Panc1 (cell line): ENCODE data around the gene TGFB1I1. TPM values are rescaled to one million over a fixed set of nuclear protein-coding genes. Genes with fewer than 3 reads are reported as not detected.

Experiments
- ATAC-seq: fragments of 200-7000 bp; cut with Tn5 transposase; 2 replicates; pipeline ENCODE4 v1.9.1; 2020; ENCODE audit warnings: mild to moderate bottlenecking, moderate library complexity
- BruUV-seq: library from RNA; stranded (reverse); fragments of 400-500 nt; replicated peaks from 2 replicates; lab custom pipeline; 2021; lab: Mats Ljungman, UMichigan
- CTCF ChIA-PET: fragments of 300-600 bp; sonication (Branson Sonifier 250); formaldehyde crosslinking; loops from one replicate; lab custom pipeline; 2022; ENCODE audit warnings: antibody characterized with exemption; lab: Charles Lee
- POLR2A ChIA-PET: fragments of 300-600 bp; sonication (Branson Sonifier 250); formaldehyde crosslinking; loops from one replicate; lab custom pipeline; 2022; ENCODE audit warnings: antibody characterized with exemption; lab: Charles Lee
- DNase-seq: peaks from one replicate; pipeline ENCODE4 v3.0.0-alpha.2; 2010; ENCODE audit warnings: low read depth, low spot score
- H3K27ac ChIP-seq: 2 replicates; pipeline ENCODE4 v1.5.1; 2011; ENCODE audit warnings: mild to moderate bottlenecking, low read length, inconsistent platforms
- H3K27me3 ChIP-seq: fragments of 200-500 bp; sonication (Bioruptor generic); 2 replicates; pipeline ENCODE4 v1.6.0; 2014; ENCODE audit warnings: low read length, inconsistent platforms; ENCODE audit not compliant: control insufficient read depth, insufficient read depth
- H3K36me3 ChIP-seq: fragments of 200-500 bp; sonication (Bioruptor generic); 2 replicates; pipeline ENCODE4 v1.5.1; 2014; ENCODE audit warnings: inconsistent platforms, mild to moderate bottlenecking, low read length, moderate library complexity; ENCODE audit not compliant: control insufficient read depth, insufficient read depth
- H3K4me1 ChIP-seq: 2 replicates; pipeline ENCODE4 v1.5.1; 2011; ENCODE audit warnings: inconsistent platforms, mild to moderate bottlenecking, low read length, moderate library complexity; ENCODE audit not compliant: control insufficient read depth, insufficient read depth
- H3K4me3 ChIP-seq, 2 experiments: 2 replicates each; pipeline ENCODE4 v1.5.1; 2011 to 2012; ENCODE audit warnings: low read depth in 2 of 2, low read length in 2 of 2, mild to moderate bottlenecking in 2 of 2, inconsistent platforms in 1 of 2, moderate library complexity in 1 of 2
- H3K9me3 ChIP-seq: fragments of 200-500 bp; sonication (Bioruptor generic); 2 replicates; pipeline ENCODE4 v1.5.1; 2014; ENCODE audit warnings: low read depth, mild to moderate bottlenecking, inconsistent platforms, low read length, moderate library complexity; ENCODE audit not compliant: control insufficient read depth, insufficient read depth
- CTCF ChIP-seq: fragments of 450-650 bp; IDR thresholded peaks from 2 replicates; pipeline ENCODE4 v1.5.1; 2017; ENCODE audit warnings: mild to moderate bottlenecking
- POLR2AphosphoS5 ChIP-seq: IDR thresholded peaks from 2 replicates; pipeline ENCODE4 v1.6.1; 2012; ENCODE audit warnings: mild to moderate bottlenecking, low read depth, low read length, moderate library complexity
- REST ChIP-seq, 2 experiments: IDR thresholded peaks; 2 replicates each; pipeline ENCODE4 v1.6.1; 2011 to 2012; ENCODE audit warnings: low read depth in 2 of 2, control low read depth in 1 of 2, low read length in 1 of 2, mild to moderate bottlenecking in 1 of 2, moderate library complexity in 1 of 2; ENCODE audit not compliant: insufficient read depth in 1 of 2
- SIN3A ChIP-seq: IDR thresholded peaks from 2 replicates; pipeline ENCODE4 v1.6.1; 2012; ENCODE audit warnings: low read depth, mild to moderate bottlenecking, low read length, moderate library complexity, borderline replicate concordance; ENCODE audit not compliant: insufficient read depth
- TCF7L2 ChIP-seq: IDR thresholded peaks from 2 replicates; pipeline ENCODE4 v1.6.1; 2011; ENCODE audit warnings: mild to moderate bottlenecking, low read depth, low read length, inconsistent platforms
- in situ Hi-C: cut with HindIII; loops from 2 replicates; pipeline ENCODE4 v1.10.0; 2016; ENCODE audit warnings: low sequenced_read_pairs, low pct_unique_long_range_greater_than_20kb
- intact Hi-C: fragments of 100-400 bp; cut with micrococcal nuclease; formaldehyde crosslinking; loops from one replicate; pipeline ENCODE4 v1.10.0; 2022; ENCODE audit not compliant: unreplicated experiment
- total RNA-seq: library from RNA; stranded (reverse); gene quantifications from one replicate; pipeline ENCODE4 v1.2.1, GENCODE V29; 2021; ENCODE audit not compliant: unreplicated experiment

Gene TGFB1I1
- total RNA-seq, 1 experiment from 2014 or later: 32.5 TPM

GRCh38 chr16:31491778-31492418 lies 19.9 kb downstream of the TGFB1I1 start:
- BruUV-seq: no TSS peak
- no peaks in the 10 kb centered on the region for H3K9me3 ChIP-seq
- H3K36me3 ChIP-seq: no peaks in the 10 kb centered on the region; the same call in 1 of the 2 replicates
- no peak for ATAC-seq
- DNase-seq: no peak
- intact Hi-C loops (no loop called here), in situ Hi-C loops (no loop called here)
- CTCF ChIA-PET: no interaction called here
- H3K27me3 ChIP-seq: no peaks in the 10 kb centered on the region
- no peaks in the 10 kb centered on the region for H3K4me1 ChIP-seq
- POLR2A ChIA-PET: no interaction called here
- no peak overlapping the region for H3K4me3 ChIP-seq
- TF ChIP-seq TCF7L2 (no peak), REST (IDR thresholded peaks at IDR 0.05; ENCODE audit: insufficient read depth in 1 of 2, low read depth in 2 of 2, low read length in 1 of 2) (no peak), SIN3A (no peak), POLR2AphosphoS5 (no peak), CTCF (no peak)
- H3K27ac ChIP-seq: no peak overlapping the region

GRCh38 chr16:31493506-31494125 lies 21.7 kb downstream of the TGFB1I1 start:
- Histone ChIP-seq H3K4me3 (no peak overlapping the region), H3K9me3 (no peaks in the 10 kb centered on the region), H3K36me3 (no peaks in the 10 kb centered on the region; the same call in 1 of the 2 replicates), H3K27ac (no peak overlapping the region), H3K4me1 (no peaks in the 10 kb centered on the region), H3K27me3 (no peaks in the 10 kb centered on the region)
- TF ChIP-seq POLR2AphosphoS5 (no peak), CTCF (no peak), SIN3A (no peak), TCF7L2 (no peak), REST (IDR thresholded peaks at IDR 0.05; ENCODE audit: insufficient read depth in 1 of 2, low read depth in 2 of 2, low read length in 1 of 2) (no peak)
- ATAC-seq (no peak), DNase-seq (no peak)
- in situ Hi-C loops (no loop called here), intact Hi-C loops (no loop called here)
- ChIA-PET POLR2A (no interaction called here), CTCF (no interaction called here)
- BruUV-seq: no TSS peak
